ENCODE results near the gene FAT1.

FAT1 gene

GRCh38 chr4:186647821-186648220 is 75.8 kb downstream of the FAT1 start:
- DNase-seq, result no peak

DNA sequence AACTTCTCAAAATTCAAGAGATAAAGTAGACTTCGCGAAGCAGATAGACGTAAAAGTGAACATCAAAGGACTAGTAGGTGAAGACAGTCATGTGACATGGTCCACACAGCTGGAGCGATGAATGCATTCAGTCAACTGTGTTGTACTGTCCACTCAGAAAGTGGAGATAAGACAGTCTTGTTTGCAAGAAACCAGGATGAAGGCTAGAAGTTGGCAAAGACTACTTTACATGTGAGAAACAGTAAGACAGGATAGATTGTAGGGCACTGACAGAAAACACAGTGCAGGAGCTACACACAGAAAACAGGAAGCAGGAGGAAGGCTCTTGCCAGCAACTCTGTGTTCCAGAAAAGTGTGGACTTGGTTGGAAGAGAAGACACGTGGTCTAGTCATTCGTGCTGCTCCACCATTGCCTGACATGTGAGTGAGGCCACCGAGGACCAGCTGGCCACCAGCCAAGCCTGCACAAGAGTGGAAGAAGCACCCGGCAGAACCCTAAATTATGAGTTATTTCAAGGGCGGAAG is 78.9 kb downstream of the FAT1 start:
- DNase-seq, result no peak

DNA sequence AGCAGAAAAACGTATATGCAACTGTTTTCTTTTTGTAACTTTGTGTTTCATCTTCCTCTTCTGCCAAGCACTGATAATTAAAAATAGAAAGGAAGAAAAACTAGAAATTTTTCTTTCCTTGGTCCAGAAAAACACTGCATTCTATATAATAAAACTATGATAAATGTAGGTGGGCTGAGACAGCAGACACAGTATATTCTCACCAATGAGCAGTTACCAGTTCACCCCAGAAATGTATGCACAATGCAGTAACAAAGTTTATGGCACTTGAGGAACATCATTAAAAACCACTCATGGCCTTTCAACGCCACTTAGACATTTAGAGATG is 79.4 kb downstream of the FAT1 start:
- no peak for DNase-seq

- DNase-seq, result no peak
These were observed 80.0 kb downstream of the FAT1 start for GRCh38 chr4:186643501-186644310.

- DNase-seq, result no peak
These were observed 80.7 kb downstream of the FAT1 start for GRCh38 chr4:186642998-186643397.

DNA sequence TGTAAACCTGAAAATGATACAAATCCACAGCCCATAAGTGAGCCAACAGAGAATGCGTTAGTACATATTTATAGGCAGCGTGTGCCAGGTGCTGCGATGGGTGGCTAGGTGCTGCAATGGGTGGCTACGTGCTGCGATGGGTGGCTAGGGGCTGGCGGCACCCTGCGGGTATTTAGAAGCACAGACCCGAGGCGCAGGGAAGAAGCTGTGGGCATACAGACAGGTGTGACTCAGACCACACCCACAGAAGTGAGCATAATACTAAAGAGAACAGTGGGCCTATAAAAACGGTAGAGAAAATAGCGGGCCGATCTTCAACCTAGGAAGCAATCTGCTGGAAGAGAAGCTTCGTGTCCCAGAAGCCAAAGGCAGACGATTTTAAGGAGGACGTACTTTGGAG is 81.1 kb downstream of the FAT1 start:
- DNase-seq, result no peak

DNA sequence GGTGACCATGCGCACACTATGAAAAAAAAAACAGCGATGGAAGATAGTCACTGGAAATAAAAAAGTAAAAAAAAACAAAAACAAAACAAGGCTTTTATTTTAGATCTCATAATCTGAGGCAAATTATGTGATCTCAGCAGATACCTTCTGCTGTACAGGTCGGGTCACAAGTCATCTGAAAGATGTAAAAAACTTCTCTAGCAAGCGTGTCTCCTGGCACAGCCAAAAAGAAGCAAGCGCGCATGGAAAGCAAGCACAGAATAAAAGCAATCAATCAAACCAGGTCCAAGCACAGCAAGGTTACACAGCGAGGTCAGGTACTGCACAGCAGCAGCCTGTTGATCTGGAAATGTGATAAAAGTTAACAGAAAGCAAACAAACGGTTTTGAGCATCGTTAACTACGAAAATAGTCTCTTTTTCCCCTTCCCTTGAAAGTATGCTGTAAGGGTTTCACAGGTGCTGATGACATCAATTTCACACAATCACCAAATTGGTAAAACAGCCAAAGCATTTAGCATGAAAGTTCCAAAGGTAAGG is 89.0 kb downstream of the FAT1 start:
- no peak for DNase-seq

GRCh38 chr4:186633844-186634243 is 89.8 kb downstream of the FAT1 start:
- DNase-seq, result no peak

DNA sequence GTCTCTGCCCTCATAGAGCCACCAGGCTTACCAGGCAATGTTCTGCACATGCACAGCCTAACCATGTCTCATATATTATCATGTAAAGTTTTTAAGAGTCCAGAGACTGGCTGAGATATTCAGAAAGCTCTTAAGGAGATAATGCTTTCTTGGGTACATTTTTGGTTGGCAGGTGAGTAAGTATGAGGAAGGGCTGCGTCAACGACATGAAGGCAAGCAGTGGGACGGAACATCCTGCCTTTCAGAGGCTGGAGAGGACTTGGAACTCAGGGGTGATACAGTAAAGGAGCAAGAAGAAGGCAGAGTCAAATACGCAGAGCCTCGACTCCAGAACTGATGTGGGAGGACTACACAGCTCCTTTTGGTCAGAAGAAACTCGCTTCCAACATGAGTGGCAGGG is 93.5 kb downstream of the FAT1 start:
- DNase-seq, result no peak

- peak; percentile 21 for DNase-seq
These were observed 95.5 kb downstream of the FAT1 start for GRCh38 chr4:186628058-186628711.

- DNase-seq, result no peak
These were observed 96.3 kb downstream of the FAT1 start for GRCh38 chr4:186627226-186627865.

GRCh38 chr4:186624951-186625350 is 98.7 kb downstream of the FAT1 start:
- DNase-seq, result no peak

GRCh38 chr4:186623546-186623945 is 100.1 kb downstream of the FAT1 start:
- no peak for DNase-seq

DNA sequence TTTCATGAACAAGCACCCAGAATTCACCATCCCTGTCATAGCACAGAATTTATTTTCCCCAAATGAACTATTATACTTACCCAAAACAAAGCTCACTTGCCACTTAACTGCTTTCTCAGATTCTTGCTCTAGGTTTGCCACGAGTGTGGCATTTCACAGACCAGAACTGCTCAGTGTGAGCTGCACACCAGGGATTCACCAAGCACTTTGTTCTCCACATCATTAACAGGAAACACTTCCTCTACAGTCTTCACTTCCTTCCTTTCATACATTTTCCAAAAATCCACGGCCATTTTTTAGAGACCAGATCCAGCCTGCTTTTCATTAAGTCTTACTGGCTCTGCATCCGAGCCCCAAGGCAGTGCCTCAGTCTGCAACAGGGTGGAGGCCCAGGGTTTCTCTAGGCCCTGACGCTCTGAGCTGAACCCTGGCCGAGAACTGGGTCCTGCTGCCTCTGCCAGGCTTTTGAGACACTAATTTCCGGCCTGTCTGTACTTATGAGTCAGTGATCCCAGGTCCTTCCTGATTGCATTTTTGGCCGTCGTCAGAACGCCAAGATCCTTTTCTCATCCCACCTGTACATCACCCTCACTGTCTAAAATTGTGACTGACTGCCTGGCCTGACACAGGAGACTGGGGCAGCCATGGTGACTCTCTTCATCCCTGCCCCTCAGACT is 100.7 kb downstream of the FAT1 start:
- DNase-seq, result no peak

DNA sequence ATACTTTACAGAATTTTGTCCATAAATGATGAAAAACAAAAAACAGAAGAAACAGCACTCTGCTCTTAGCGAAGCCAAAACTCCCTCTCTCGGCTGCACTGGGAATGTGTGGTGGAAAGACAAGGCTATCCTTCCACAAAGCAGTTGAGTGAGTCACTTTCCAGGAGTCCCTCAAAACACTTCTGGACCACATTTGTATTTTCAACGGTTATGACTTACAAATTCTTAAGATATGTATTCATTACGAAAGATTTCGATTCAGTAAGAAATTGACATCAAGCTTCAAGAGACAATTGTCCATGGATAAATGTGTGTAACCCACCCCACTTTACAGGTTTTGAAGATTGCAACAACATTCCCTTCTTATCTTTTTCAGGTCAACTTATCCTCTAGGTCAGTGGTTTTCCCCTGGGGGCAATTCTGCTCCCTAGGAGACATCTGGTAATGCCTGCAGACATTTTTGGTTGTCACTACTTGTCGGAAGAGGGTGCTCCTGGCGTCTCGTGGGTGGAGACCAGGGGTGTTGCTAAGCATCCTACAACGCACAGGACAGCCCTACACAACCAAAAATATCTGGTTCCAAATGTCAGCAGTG is 101.6 kb downstream of the FAT1 start:
- DNase-seq, result no peak

- DNase-seq, result no peak
These were observed 104.6 kb downstream of the FAT1 start for GRCh38 chr4:186619088-186619487.

DNA sequence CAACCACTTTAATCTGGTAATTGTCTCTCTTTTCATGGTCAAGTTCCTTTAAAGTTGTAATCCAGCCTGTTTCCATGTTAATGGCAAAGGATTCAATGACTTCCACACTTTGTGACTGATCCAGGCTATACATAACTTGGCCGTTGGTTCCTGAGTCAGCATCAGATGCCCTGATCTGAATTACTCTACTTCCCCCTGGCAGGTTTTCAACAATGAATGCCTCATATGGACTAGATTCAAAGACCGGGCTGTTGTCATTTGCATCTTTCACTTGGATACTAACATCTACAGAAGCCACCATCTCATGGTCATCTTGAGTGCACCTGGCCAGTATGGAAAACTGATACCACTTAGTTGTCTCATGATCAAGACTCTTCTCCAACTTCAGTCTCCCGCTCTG is 105.7 kb downstream of the FAT1 start:
- no peak for DNase-seq

DNA sequence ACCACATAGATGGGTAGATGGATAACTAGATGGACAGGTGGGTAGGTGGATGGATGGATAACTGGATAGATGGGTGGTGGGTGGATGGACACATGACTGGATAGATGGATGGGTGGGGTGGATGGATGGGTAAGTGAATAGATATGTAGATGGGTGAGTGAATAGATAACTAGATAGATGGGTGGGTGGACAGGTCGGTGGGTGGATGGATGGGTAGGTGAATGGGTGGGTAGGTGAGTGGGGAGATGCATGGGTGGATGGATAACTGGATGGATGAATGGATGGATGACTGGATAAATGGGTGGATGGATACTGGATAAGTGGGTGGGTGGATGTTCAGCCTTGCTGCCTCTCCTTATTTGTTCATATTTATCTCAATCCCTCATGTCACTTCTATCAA is 116.2 kb downstream of the FAT1 start:
- no peak for DNase-seq

- DNase-seq, result no peak
These were observed 117.1 kb downstream of the FAT1 start for GRCh38 chr4:186606591-186606992.

- DNase-seq, result no peak
These were observed 118.3 kb downstream of the FAT1 start for GRCh38 chr4:186605261-186605865.

DNA sequence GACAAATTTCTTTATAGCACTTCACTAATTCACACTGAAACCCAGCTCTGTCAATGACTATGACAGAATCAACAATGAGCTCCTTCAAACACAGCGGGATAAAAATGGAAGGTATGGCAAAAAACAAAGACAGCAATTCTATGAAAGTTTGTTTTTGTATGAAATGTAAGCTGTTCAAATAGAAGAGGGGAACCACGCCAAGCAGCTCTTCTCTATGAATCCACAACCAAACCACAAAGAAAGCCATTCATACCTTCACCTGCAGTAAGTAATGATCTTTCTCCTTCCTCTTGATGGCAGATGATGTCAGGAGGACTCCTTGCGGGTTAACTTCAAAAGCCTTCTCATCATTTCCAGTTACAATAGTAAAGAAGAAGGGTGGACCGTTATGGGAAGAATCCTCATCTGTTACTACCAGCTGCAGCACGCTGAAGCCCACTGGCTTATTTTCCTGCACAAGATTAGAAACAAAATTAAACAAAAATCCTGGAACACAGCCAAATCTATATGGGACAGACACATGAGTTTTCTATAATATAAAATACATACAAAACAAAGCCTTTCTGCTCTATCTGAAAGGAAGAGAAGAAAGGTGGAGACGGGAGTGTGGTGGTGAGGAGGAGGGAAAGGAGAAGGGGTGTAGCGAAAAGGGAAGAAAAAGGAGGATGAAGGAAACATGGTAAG is 119.4 kb downstream of the FAT1 start:
- DNase-seq, result no peak

- no peak for DNase-seq
These were observed 120.7 kb downstream of the FAT1 start for GRCh38 chr4:186602978-186603377.

Data from activated T-cell treated with anti-CD3 and anti-CD28 coated beads, Interleukin-2, amount 50 U/mL, for 48 hours (primary cell).